GM18502 (cell line): ENCODE results near the gene MED15.

Experiments
- ATAC-seq: cut with Tn5 transposase; IDR thresholded peaks from one replicate; pipeline ENCODE4 v1.9.1; 2021; ENCODE audit warnings: mild to moderate bottlenecking; ENCODE audit not compliant: unreplicated experiment, poor library complexity

The MED15 gene

GRCh38 chr22:20634560-20635226, 127.3 kb downstream of the MED15 start:
- no peak for ATAC-seq

GRCh38 chr22:20635227-20635591, 127.8 kb downstream of the MED15 start:
- no peak for ATAC-seq

GRCh38 chr22:20636075-20636812, 128.8 kb downstream of the MED15 start:
- no peak for ATAC-seq

GRCh38 chr22:20636945-20637344, 129.5 kb downstream of the MED15 start:
- no peak for ATAC-seq
